Measurements from ENCODE around the gene FAM162B.
"Not testable (repeated sequence)": the region's sequence is repeated elsewhere in the genome, so short reads cannot be mapped to it uniquely, and the experiment has no call there.

FAM162B gene

GRCh38 chr6:116714761-116715160 lies 50.8 kb downstream of the FAM162B start:
- DNase-seq = no peak

GRCh38 chr6:116714296-116714695 lies 51.2 kb downstream of the FAM162B start:
- DNase-seq = no peak

- DNase-seq = no peak
Measured at GRCh38 chr6:116705917-116706316, 59.6 kb downstream of the FAM162B start.

- not testable (repeated sequence) for DNase-seq
Measured at GRCh38 chr6:116703888-116704287, 61.6 kb downstream of the FAM162B start.

Measured in activated T-cell treated with anti-CD3 and anti-CD28 coated beads, Interleukin-2, amount 50 U/mL, for 48 hours (primary cell).